Measurements from ENCODE around the gene KDR. TPM values are rescaled to one million over a fixed set of nuclear protein-coding genes. Genes with fewer than 3 reads are reported as not detected.

KDR gene
- total RNA-seq, 6 experiments from 2014 or later = 7.9 to 22.4 (median 11.7) TPM

- intact Hi-C loops (cut with DNase I) = no loop called here
- Histone ChIP-seq H3K27ac (no peak overlapping the region), H3K9me3 (no peaks in the 10 kb centered on the region), H3K27me3 (no peaks in the 10 kb centered on the region), H3K4me1 (no peaks in the 10 kb centered on the region), H3K4me3 (no peak overlapping the region), H3K36me3 (no peaks in the 10 kb centered on the region)
- 55% methylated on average over 4 of the region's 4 CpGs for WGBS (ENCODE audit: insufficient coverage, low coverage, low lambda C conversion rate, missing lambda C conversion rate)
- ATAC-seq (no peak), DNase-seq (no peak)
- TF ChIP-seq POLR2A (IDR thresholded peaks at IDR 0.05) = no peak
- no peak for TF ChIP-seq CTCF (IDR thresholded peaks at IDR 0.05)
Observed at GRCh38 chr4:55055529-55055928, 69.9 kb downstream of the KDR start.

GRCh38 chr4:55051532-55051931 is 73.9 kb downstream of the KDR start:
- ATAC-seq (peak; percentile 67 to 86 (median 76)), DNase-seq (no peak)
- no peaks in the 10 kb centered on the region for H3K36me3 ChIP-seq
- no peak overlapping the region for H3K4me3 ChIP-seq
- intact Hi-C loops (cut with DNase I) = no loop called here
- no peak overlapping the region for H3K27ac ChIP-seq
- TF ChIP-seq CTCF (IDR thresholded peaks at IDR 0.05) (no peak), POLR2A (IDR thresholded peaks at IDR 0.05) (no peak)
- H3K27me3 ChIP-seq = no peaks in the 10 kb centered on the region
- WGBS (ENCODE audit: insufficient coverage, low coverage, low lambda C conversion rate, missing lambda C conversion rate) = 42% methylated on average over 2 of the region's 2 CpGs
- H3K9me3 ChIP-seq = no peaks in the 10 kb centered on the region
- no peaks in the 10 kb centered on the region for H3K4me1 ChIP-seq

GRCh38 chr4:55050418-55050950 is 74.9 kb downstream of the KDR start:
- H3K4me1 ChIP-seq = no peaks in the 10 kb centered on the region
- intact Hi-C loops (cut with DNase I) = no loop called here
- no peaks in the 10 kb centered on the region for H3K36me3 ChIP-seq
- no peaks in the 10 kb centered on the region for H3K9me3 ChIP-seq
- peak in 2 of 4 donors; percentile 18 to 30 for ATAC-seq
- WGBS (ENCODE audit: insufficient coverage, low coverage, low lambda C conversion rate, missing lambda C conversion rate) = 40% methylated on average over 1 of the region's 1 CpG
- no peak overlapping the region for H3K27ac ChIP-seq
- DNase-seq = no peak
- no peak overlapping the region for H3K4me3 ChIP-seq
- no peaks in the 10 kb centered on the region for H3K27me3 ChIP-seq
- TF ChIP-seq POLR2A (IDR thresholded peaks at IDR 0.05) (no peak), CTCF (IDR thresholded peaks at IDR 0.05) (no peak)

GRCh38 chr4:55038176-55038890 is 87.1 kb downstream of the KDR start:
- H3K9me3 ChIP-seq = no peaks in the 10 kb centered on the region
- no peak for DNase-seq
- ATAC-seq = peak; percentile 43 to 55 (median 46)

More at GRCh38 chr4:55038176-55038890, 87.1 kb downstream of the KDR start:
- no peak overlapping the region for H3K27ac ChIP-seq
- TF ChIP-seq POLR2A (IDR thresholded peaks at IDR 0.05) (no peak), CTCF (IDR thresholded peaks at IDR 0.05) (no peak)
- WGBS (ENCODE audit: insufficient coverage, low coverage, low lambda C conversion rate, missing lambda C conversion rate) = 29% methylated on average over 2 of the region's 2 CpGs
- no peak overlapping the region for H3K4me3 ChIP-seq
- no peaks in the 10 kb centered on the region for H3K4me1 ChIP-seq
- H3K36me3 ChIP-seq = no peaks in the 10 kb centered on the region
- intact Hi-C loops (cut with DNase I) = no loop called here
- H3K27me3 ChIP-seq = no peaks in the 10 kb centered on the region
